Kidney capillary endothelial cell (primary cell): ENCODE data around the gene CAPG.
"Not testable (repeated sequence)": the region's sequence is repeated elsewhere in the genome, so short reads cannot be mapped to it uniquely, and the experiment has no call there.

ENCODE experiments used
- DNase-seq: peaks from one replicate; pipeline ENCODE4 v3.0.0-alpha.2; 2018; ENCODE audit warnings: low spot score

The CAPG gene

GRCh38 chr2:85409845-85410583 lies at the start of gene CAPG:
Gene CAPG, minus strand, starts transcription at chr2:85410366. Its CDS starts 8,221 bp downstream, at chr2:85402145.
- DNase-seq, result no peak

GRCh38 chr2:85459771-85460170 lies 49.6 kb upstream of the CAPG start:
- DNase-seq, result no peak

GRCh38 chr2:85458601-85459563 lies 48.7 kb upstream of the CAPG start:
- no peak for DNase-seq

- no peak for DNase-seq
Measured at GRCh38 chr2:85457877-85458316, 47.7 kb upstream of the CAPG start.

GRCh38 chr2:85457043-85457442 lies 46.9 kb upstream of the CAPG start:
- DNase-seq, result no peak

GRCh38 chr2:85455552-85456090 lies 45.5 kb upstream of the CAPG start:
- DNase-seq, result no peak

- DNase-seq, result no peak
Measured at GRCh38 chr2:85453571-85453970, 43.4 kb upstream of the CAPG start.

GRCh38 chr2:85452237-85452636 lies 42.1 kb upstream of the CAPG start:
- no peak for DNase-seq

- DNase-seq, result no peak
Measured at GRCh38 chr2:85449214-85449588, 39.0 kb upstream of the CAPG start.

- no peak for DNase-seq
Measured at GRCh38 chr2:85448461-85449213, 38.5 kb upstream of the CAPG start.

- no peak for DNase-seq
Measured at GRCh38 chr2:85447222-85447585, 37.0 kb upstream of the CAPG start.

- no peak for DNase-seq
Measured at GRCh38 chr2:85446296-85447221, 36.4 kb upstream of the CAPG start.

- DNase-seq, result no peak
Measured at GRCh38 chr2:85445316-85446295, 35.4 kb upstream of the CAPG start.

GRCh38 chr2:85444629-85445172 lies 34.5 kb upstream of the CAPG start:
- no peak for DNase-seq

GRCh38 chr2:85441864-85442263 lies 31.7 kb upstream of the CAPG start:
- DNase-seq, result no peak

- no peak for DNase-seq
Measured at GRCh38 chr2:85440729-85441128, 30.6 kb upstream of the CAPG start.

- DNase-seq, result no peak
Measured at GRCh38 chr2:85439986-85440385, 29.8 kb upstream of the CAPG start.

- DNase-seq, result not testable (repeated sequence)
Measured at GRCh38 chr2:85439569-85439968, 29.4 kb upstream of the CAPG start.

- DNase-seq, result no peak
Measured at GRCh38 chr2:85439025-85439472, 28.9 kb upstream of the CAPG start.
